ENCODE results near the gene CCDC81. TPM values are rescaled to one million over a fixed set of nuclear protein-coding genes. Genes with fewer than 3 reads are reported as not detected.

Gene CCDC81
- polyA plus RNA-seq, 1 experiment = 4.3 TPM

DNA sequence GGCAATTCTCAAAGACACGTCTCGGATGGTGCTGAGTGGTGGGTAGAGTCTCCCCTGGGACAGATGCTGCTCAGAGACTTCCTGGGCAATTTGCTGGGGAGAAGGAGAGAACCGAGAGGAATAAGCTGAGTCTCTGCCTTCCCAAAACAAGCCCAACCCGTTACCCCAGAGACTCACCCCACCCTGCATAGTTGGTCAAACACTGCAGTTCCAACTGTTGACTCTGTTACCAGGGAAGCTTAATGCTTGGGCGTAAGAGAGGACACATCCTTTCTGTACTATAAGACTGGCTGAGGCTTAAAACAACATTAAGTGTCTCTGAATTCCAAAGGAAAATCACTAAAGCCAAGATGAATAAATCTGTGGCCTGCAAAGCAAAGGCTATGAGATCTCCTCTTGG is 68.1 kb downstream of the CCDC81 start:
- DNase-seq (ENCODE audit: low read depth) = no peak
- Histone ChIP-seq H3K36me3 (ENCODE audit: control insufficient read depth, insufficient read depth, low read length) (no peaks in the 10 kb centered on the region), H3K27me3 (ENCODE audit: control insufficient read depth, insufficient read depth, low read length) (no peaks in the 10 kb centered on the region), H3K4me3 (ENCODE audit: low read depth, low read length) (no peak overlapping the region)
- POLR2A ChIA-PET = no interaction called here
- TF ChIP-seq, protein P1, sequence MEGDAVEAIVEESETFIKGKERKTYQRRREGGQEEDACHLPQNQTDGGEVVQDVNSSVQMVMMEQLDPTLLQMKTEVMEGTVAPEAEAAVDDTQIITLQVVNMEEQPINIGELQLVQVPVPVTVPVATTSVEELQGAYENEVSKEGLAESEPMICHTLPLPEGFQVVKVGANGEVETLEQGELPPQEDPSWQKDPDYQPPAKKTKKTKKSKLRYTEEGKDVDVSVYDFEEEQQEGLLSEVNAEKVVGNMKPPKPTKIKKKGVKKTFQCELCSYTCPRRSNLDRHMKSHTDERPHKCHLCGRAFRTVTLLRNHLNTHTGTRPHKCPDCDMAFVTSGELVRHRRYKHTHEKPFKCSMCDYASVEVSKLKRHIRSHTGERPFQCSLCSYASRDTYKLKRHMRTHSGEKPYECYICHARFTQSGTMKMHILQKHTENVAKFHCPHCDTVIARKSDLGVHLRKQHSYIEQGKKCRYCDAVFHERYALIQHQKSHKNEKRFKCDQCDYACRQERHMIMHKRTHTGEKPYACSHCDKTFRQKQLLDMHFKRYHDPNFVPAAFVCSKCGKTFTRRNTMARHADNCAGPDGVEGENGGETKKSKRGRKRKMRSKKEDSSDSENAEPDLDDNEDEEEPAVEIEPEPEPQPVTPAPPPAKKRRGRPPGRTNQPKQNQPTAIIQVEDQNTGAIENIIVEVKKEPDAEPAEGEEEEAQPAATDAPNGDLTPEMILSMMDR (IDR thresholded peaks at IDR 0.05; ENCODE audit: insufficient read depth, low read depth, low read length) = no peak
- CTCF ChIA-PET = interaction anchor here (1.0 kb wide), 2 partner anchors 24 to 82 kb away, joined by 3 to 4 read pairs; no protein-coding TSS in a partner anchor

DNA sequence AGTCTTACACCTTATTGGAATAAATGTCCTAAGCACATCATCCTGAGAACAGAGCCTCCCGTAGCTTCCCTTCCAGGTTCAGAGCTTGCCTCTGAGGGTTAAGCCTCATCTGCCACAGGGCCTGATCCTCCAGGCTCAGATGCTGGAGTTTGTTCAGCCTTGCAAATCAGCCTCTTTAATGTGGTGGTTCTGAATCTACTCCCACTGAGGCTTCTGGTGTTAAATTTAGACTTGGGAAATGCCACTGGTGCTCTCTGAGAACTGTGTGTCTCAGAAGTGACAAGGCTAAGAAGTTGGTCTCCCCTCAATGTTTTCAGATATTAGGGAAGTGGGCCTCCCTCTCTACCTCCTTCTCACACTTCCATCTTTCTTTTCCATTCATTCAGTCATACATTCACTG is 68.7 kb downstream of the CCDC81 start:
- ChIA-PET POLR2A (no interaction called here), CTCF (interaction anchor here (1.0 kb wide), 1 partner anchor 83 kb away, joined by 3 read pairs; no protein-coding TSS in a partner anchor)
- TF ChIP-seq, protein P1 (IDR thresholded peaks at IDR 0.05; ENCODE audit: insufficient read depth, low read depth, low read length) = no peak
- H3K27me3 ChIP-seq (ENCODE audit: control insufficient read depth, insufficient read depth, low read length) = no peaks in the 10 kb centered on the region
- no peak for DNase-seq (ENCODE audit: low read depth)
- H3K36me3 ChIP-seq (ENCODE audit: control insufficient read depth, insufficient read depth, low read length) = no peaks in the 10 kb centered on the region
- no peak overlapping the region for H3K4me3 ChIP-seq (ENCODE audit: low read depth, low read length)

DNA sequence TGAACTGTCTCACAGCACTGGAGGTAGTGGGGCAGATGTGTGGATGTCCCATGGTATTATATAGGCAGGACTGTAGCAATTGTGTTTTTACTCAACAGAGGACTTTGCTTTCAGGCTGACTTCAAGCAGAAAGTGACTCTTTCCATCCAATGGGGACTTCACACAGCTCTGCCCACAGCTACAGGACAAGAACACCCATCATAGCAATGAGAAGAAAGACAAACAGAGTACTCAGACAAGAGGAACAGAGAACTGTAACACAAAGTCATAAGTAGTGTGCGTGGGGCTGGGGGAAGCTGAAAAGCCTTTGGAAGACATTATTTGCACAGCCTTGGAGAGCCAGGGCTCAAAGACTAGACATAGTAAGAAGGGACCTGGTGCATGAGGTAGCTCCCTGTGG is 70.3 kb downstream of the CCDC81 start:
- H3K4me3 ChIP-seq (ENCODE audit: low read depth, low read length) = no peak overlapping the region
- no peaks in the 10 kb centered on the region for H3K27me3 ChIP-seq (ENCODE audit: control insufficient read depth, insufficient read depth, low read length)
- no peak for DNase-seq (ENCODE audit: low read depth)
- H3K36me3 ChIP-seq (ENCODE audit: control insufficient read depth, insufficient read depth, low read length) = no peaks in the 10 kb centered on the region
- TF ChIP-seq, protein P1 (IDR thresholded peaks at IDR 0.05; ENCODE audit: insufficient read depth, low read depth, low read length) = no peak
- CTCF ChIA-PET = no interaction called here
- POLR2A ChIA-PET = no interaction called here

DNA sequence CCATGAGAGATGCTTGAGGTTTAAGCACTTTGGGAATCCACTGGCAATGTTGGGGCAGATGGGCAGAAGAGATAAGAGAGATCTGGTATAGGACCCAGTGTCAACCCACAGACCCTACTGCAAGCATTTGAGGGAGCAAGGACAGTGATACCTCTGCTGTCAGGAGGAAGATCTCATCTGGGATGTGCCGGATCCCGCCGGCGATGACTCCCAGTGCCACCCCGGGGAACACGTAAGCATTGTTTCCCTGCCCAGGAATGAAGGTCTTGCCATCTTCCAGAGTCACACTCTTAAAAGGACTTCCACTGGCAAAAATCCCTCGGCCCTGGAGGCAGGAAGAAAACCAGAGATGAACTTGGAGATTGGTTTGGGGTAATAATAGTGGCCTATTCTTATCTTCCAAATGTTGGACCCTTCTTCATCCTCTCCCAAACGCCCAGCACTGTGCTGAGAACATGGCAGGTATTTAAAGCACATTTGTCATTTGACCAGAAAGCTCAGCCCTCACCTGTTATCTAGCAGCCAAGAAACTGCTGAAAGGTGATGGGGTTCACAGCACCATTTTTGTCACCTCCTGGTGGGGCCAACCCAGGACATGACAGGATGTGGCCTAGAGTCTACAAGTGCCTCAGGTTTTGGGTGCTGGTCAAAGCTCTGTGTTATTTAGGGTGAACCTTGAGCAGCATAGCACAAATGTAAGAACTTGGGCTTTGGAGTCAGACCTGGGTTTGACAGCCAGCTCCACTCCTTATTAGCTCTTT is 71.7 kb downstream of the CCDC81 start:
- TF ChIP-seq, protein P1 (IDR thresholded peaks at IDR 0.05; ENCODE audit: insufficient read depth, low read depth, low read length) = no peak
- ChIA-PET POLR2A (no interaction called here), CTCF (interaction anchor here (1.5 kb wide), 1 partner anchor 10 kb away, joined by 4 read pairs; no protein-coding TSS in a partner anchor)
- Histone ChIP-seq H3K4me3 (ENCODE audit: low read depth, low read length) (no peak overlapping the region), H3K27me3 (ENCODE audit: control insufficient read depth, insufficient read depth, low read length) (no peaks in the 10 kb centered on the region), H3K36me3 (ENCODE audit: control insufficient read depth, insufficient read depth, low read length) (no peaks in the 10 kb centered on the region)
- DNase-seq (ENCODE audit: low read depth) = no peak

DNA sequence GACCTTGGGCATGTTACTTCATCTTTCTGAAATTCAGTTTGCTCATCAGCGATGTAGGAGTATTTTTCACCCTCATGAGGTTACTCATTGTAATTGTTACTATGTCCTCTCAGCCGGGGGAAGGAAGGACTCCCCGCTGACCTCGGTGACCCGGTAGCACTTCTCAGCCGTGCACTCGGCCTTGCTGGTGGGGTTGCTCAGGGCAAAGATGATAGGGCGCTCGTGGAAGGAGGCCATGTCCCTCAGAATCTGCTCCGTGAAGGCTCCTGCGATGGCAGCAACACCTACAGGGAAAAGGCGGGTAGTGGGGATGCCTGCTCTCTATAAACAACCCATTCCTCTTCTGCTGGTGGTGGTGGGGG is 72.2 kb downstream of the CCDC81 start:
- POLR2A ChIA-PET = no interaction called here
- Histone ChIP-seq H3K4me3 (ENCODE audit: low read depth, low read length) (no peak overlapping the region), H3K27me3 (ENCODE audit: control insufficient read depth, insufficient read depth, low read length) (no peaks in the 10 kb centered on the region), H3K36me3 (ENCODE audit: control insufficient read depth, insufficient read depth, low read length) (no peaks in the 10 kb centered on the region)
- CTCF ChIA-PET = interaction anchor here (1.5 kb wide), 1 partner anchor 10 kb away, joined by 4 read pairs; no protein-coding TSS in a partner anchor
- TF ChIP-seq, protein P1 (IDR thresholded peaks at IDR 0.05; ENCODE audit: insufficient read depth, low read depth, low read length) = no peak
- DNase-seq (ENCODE audit: low read depth) = no peak

Data from BJ (cell line).